Vagina (tissue), 2 donors: ENCODE measurements around the gene ZNF536. TPM values are rescaled to one million over a fixed set of nuclear protein-coding genes. Genes with fewer than 3 reads are reported as not detected.

ENCODE experiments used
- DNase-seq, 2 donors: peaks; one replicate each; pipeline ENCODE4 v3.0.0-alpha.2; 2017; ENCODE audit errors: extremely low spot score in 2 of 2
- H3K27ac ChIP-seq: fragments of 200-600 bp; sonication (generic); one replicate; pipeline ENCODE4 v1.5.1; 2019
- H3K27me3 ChIP-seq: fragments of 200-600 bp; sonication (generic); one replicate; pipeline ENCODE4 v1.5.1; 2019
- H3K36me3 ChIP-seq, 2 donors: fragments of 200-600 bp; sonication (generic); one replicate each; pipeline ENCODE4 v1.5.1; 2017 to 2019
- H3K4me1 ChIP-seq: fragments of 200-600 bp; sonication (generic); one replicate; pipeline ENCODE4 v1.5.1; 2019
- H3K4me3 ChIP-seq, 2 donors: fragments of 200-600 bp; sonication (generic); 1 replicate in 1 of 2; 2 replicates in 1 of 2; pipeline ENCODE4 v1.5.1; 2016 to 2019
- H3K9me3 ChIP-seq: fragments of 200-600 bp; sonication (generic); one replicate; pipeline ENCODE4 v1.5.1; 2019
- POLR2A ChIP-seq, 2 donors: fragments of 450-650 bp; IDR thresholded peaks; one replicate each; pipeline ENCODE4 v1.6.1; 2017; ENCODE audit warnings: antibody characterized with exemption in 2 of 2, mild to moderate bottlenecking in 2 of 2, moderate library complexity in 2 of 2
- POLR2AphosphoS5 ChIP-seq, 2 donors: sonication (generic); formaldehyde crosslinking; IDR thresholded peaks; one replicate each; pipeline ENCODE4 v1.9.0; 2017; ENCODE audit warnings: antibody characterized with exemption in 2 of 2, mild to moderate bottlenecking in 2 of 2, low read depth in 1 of 2; ENCODE audit not compliant: insufficient read depth in 1 of 2
- intact Hi-C: fragments of 100-400 bp; cut with DNase I; formaldehyde crosslinking; loops from one replicate; pipeline ENCODE4 v1.15.1; 2023
- total RNA-seq: library from RNA; depleted of rRNA; stranded (reverse); fragments of >200 nt; gene quantifications from one replicate; pipeline ENCODE4 v1.2.3, GENCODE V29; 2016
- TF ChIP-seq, protein P1 (sequence below), 3 experiments: fragments of 450-650 bp in 2 of 3; fragments of 200-600 bp in 1 of 3; sonication (generic) in 1 of 3; IDR thresholded peaks; one replicate each; pipeline ENCODE4 v1.5.1; 2017 to 2019; ENCODE audit warnings: antibody characterized with exemption in 3 of 3, mild to moderate bottlenecking in 2 of 3, moderate library complexity in 2 of 3

Gene ZNF536
- total RNA-seq, 1 donor from 2014 or later, result 2.5 TPM

- TF ChIP-seq, protein P1, sequence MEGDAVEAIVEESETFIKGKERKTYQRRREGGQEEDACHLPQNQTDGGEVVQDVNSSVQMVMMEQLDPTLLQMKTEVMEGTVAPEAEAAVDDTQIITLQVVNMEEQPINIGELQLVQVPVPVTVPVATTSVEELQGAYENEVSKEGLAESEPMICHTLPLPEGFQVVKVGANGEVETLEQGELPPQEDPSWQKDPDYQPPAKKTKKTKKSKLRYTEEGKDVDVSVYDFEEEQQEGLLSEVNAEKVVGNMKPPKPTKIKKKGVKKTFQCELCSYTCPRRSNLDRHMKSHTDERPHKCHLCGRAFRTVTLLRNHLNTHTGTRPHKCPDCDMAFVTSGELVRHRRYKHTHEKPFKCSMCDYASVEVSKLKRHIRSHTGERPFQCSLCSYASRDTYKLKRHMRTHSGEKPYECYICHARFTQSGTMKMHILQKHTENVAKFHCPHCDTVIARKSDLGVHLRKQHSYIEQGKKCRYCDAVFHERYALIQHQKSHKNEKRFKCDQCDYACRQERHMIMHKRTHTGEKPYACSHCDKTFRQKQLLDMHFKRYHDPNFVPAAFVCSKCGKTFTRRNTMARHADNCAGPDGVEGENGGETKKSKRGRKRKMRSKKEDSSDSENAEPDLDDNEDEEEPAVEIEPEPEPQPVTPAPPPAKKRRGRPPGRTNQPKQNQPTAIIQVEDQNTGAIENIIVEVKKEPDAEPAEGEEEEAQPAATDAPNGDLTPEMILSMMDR (IDR thresholded peaks at IDR 0.05), result no peak
- no peak for TF ChIP-seq POLR2AphosphoS5 (IDR thresholded peaks at IDR 0.05; ENCODE audit: insufficient read depth in 1 of 2, low read depth in 1 of 2)
- TF ChIP-seq POLR2A (IDR thresholded peaks at IDR 0.05), result no peak
- intact Hi-C loops, result no loop called here
- no peak overlapping the region for H3K27ac ChIP-seq
Observed at GRCh38 chr19:30547246-30547645, 175.1 kb downstream of the ZNF536 start.

GRCh38 chr19:30549151-30549550, 177.0 kb downstream of the ZNF536 start:
- Histone ChIP-seq H3K4me1 (no peaks in the 10 kb centered on the region), H3K4me3 (no peak overlapping the region), H3K36me3 (no peaks in the 10 kb centered on the region), H3K9me3 (no peaks in the 10 kb centered on the region), H3K27ac (no peak overlapping the region), H3K27me3 (no peaks in the 10 kb centered on the region)
- DNase-seq, result no peak
- intact Hi-C loops, result no loop called here
- TF ChIP-seq POLR2A (IDR thresholded peaks at IDR 0.05), result no peak

More at GRCh38 chr19:30547246-30547645, 175.1 kb downstream of the ZNF536 start:
- Histone ChIP-seq H3K9me3 (no peaks in the 10 kb centered on the region), H3K27me3 (no peaks in the 10 kb centered on the region), H3K4me3 (no peak overlapping the region), H3K36me3 (no peaks in the 10 kb centered on the region), H3K4me1 (no peaks in the 10 kb centered on the region)
- no peak for DNase-seq

DNA sequence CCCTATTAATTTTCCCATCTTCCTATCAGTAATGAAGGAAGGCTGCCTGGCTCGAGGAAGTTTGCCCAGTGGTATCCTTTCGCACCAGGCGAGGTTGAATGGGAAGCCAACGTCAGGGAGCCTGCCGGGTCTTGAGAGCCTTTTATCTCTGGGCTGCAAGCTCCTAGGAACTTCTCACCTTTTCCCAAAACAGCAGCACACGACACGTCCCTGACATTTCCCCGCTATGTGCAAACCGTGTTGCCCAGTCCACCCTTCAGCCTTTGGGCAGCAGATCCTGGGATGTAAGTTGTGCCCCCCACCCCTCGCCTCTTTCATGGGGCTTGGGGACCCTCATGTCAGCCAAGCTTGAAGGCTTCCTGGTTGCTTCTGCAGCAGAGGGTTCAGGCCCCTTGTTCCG, 179.1 kb downstream of the ZNF536 start:
- TF ChIP-seq, protein P1 (IDR thresholded peaks at IDR 0.05), result no peak
- TF ChIP-seq POLR2AphosphoS5 (IDR thresholded peaks at IDR 0.05; ENCODE audit: insufficient read depth in 1 of 2, low read depth in 1 of 2) (no peak), POLR2A (IDR thresholded peaks at IDR 0.05) (no peak)
- intact Hi-C loops, result no loop called here
- DNase-seq, result no peak

GRCh38 chr19:30552593-30552992, 180.4 kb downstream of the ZNF536 start:
- no peak overlapping the region for H3K27ac ChIP-seq
- no peaks in the 10 kb centered on the region for H3K4me1 ChIP-seq
- no peaks in the 10 kb centered on the region for H3K9me3 ChIP-seq
- no peaks in the 10 kb centered on the region for H3K27me3 ChIP-seq
- intact Hi-C loops, result no loop called here
- TF ChIP-seq, protein P1 (IDR thresholded peaks at IDR 0.05), result no peak
- TF ChIP-seq POLR2AphosphoS5 (IDR thresholded peaks at IDR 0.05; ENCODE audit: insufficient read depth in 1 of 2, low read depth in 1 of 2) (no peak), POLR2A (IDR thresholded peaks at IDR 0.05) (no peak)
- no peak overlapping the region for H3K4me3 ChIP-seq
- H3K36me3 ChIP-seq, result no peaks in the 10 kb centered on the region
- DNase-seq, result no peak

More for the DNA sequence above, 179.1 kb downstream of the ZNF536 start:
- no peaks in the 10 kb centered on the region for H3K27me3 ChIP-seq
- H3K4me1 ChIP-seq, result no peaks in the 10 kb centered on the region
- H3K27ac ChIP-seq, result no peak overlapping the region
- no peaks in the 10 kb centered on the region for H3K9me3 ChIP-seq
- no peak overlapping the region for H3K4me3 ChIP-seq
- H3K36me3 ChIP-seq, result no peaks in the 10 kb centered on the region

DNA sequence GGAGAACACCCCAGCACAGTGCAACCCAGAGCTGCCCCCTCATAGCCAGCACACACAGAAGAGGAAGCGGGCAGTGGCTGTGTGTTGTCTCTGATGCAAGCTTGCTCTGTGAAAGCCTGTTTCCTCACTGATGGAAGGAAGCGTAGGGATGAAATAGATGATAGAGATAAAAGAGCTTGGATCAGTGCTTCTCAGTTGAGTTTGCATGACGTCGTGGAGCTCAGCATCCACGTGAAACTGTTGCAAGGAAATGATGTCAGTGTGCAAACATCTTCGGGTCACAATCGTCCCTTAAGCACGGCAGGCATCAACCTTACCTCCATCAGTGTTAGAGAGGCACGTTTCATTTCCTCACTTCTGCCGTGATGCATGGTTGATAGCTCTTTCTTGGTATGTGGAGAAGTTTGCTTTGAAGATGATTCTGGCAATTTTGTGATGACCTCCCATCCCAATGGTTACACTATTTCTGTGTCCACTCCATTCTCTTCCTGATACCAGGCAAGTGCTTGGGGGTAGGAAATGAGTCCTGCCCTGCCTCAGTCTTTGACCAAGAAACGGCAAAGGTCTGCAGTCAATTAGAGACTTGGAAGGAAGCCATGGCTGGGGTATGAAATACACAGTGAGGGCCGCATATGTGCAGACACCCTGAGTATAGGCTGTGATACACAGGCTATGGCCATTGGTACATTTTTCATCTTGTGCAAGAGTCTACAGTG, 183.0 kb downstream of the ZNF536 start:
- TF ChIP-seq POLR2A (IDR thresholded peaks at IDR 0.05) (no peak), POLR2AphosphoS5 (IDR thresholded peaks at IDR 0.05; ENCODE audit: insufficient read depth in 1 of 2, low read depth in 1 of 2) (no peak)
- TF ChIP-seq, protein P1 (IDR thresholded peaks at IDR 0.05), result no peak
- H3K4me1 ChIP-seq, result no peaks in the 10 kb centered on the region
- H3K4me3 ChIP-seq, result no peak overlapping the region
- H3K27me3 ChIP-seq, result no peaks in the 10 kb centered on the region
- no peaks in the 10 kb centered on the region for H3K9me3 ChIP-seq
- H3K27ac ChIP-seq, result no peak overlapping the region
- no peaks in the 10 kb centered on the region for H3K36me3 ChIP-seq
- intact Hi-C loops, result no loop called here
- no peak for DNase-seq
